Colonic mucosa (tissue), 4 donors: Measurements from ENCODE around the gene SLMAP. TPM values are rescaled to one million over a fixed set of nuclear protein-coding genes. Genes with fewer than 3 reads are reported as not detected.

Source experiments
- DNase-seq: peaks from one replicate; pipeline ENCODE4 v3.0.0-alpha.2; 2020
- H3K27ac ChIP-seq: fragments of 200-600 bp; one replicate; pipeline ENCODE4 v1.8.0; 2021
- H3K27me3 ChIP-seq: fragments of 200-600 bp; one replicate; pipeline ENCODE4 v1.8.0; 2021
- H3K36me3 ChIP-seq: fragments of 200-600 bp; one replicate; pipeline ENCODE4 v1.8.0; 2021
- H3K4me1 ChIP-seq: fragments of 200-600 bp; one replicate; pipeline ENCODE4 v1.8.0; 2021; ENCODE audit warnings: mild to moderate bottlenecking
- H3K4me3 ChIP-seq: fragments of 200-600 bp; one replicate; pipeline ENCODE4 v1.8.0; 2021
- H3K9ac ChIP-seq, 2 donors: one replicate each; pipeline ENCODE4 v1.7.0; 2013; ENCODE audit warnings: control low read depth in 2 of 2, low read depth in 2 of 2, low read length in 2 of 2
- H3K9me3 ChIP-seq: fragments of 200-600 bp; one replicate; pipeline ENCODE4 v1.8.0; 2021
- intact Hi-C: fragments of 100-400 bp; cut with DNase I; formaldehyde crosslinking; loops from one replicate; pipeline ENCODE4 v1.14.1; 2022
- total RNA-seq, 2 donors: library from RNA; stranded (reverse); fragmentation: NEBNext Ultra II Directional in 1 of 2; extraction: Animal tissue kit (Norgen Biotek cat#: 25700) in 1 of 2; gene quantifications; one replicate each; pipeline ENCODE4 v1.2.1, GENCODE V29; 2021
- TF ChIP-seq, protein P1 (sequence below): fragments of 200-600 bp; IDR thresholded peaks from one replicate; pipeline ENCODE4 v1.8.0; 2022; ENCODE audit warnings: antibody characterized with exemption, mild to moderate bottlenecking
- donor health status: healthy.
- donor health status: DM: no; HTN: no; CAD: no.
- donor health status: DM: no; HTN: no; CAD: no.

Gene SLMAP
- total RNA-seq, 2 donors from 2014 or later = 81.1 to 124 TPM

DNA sequence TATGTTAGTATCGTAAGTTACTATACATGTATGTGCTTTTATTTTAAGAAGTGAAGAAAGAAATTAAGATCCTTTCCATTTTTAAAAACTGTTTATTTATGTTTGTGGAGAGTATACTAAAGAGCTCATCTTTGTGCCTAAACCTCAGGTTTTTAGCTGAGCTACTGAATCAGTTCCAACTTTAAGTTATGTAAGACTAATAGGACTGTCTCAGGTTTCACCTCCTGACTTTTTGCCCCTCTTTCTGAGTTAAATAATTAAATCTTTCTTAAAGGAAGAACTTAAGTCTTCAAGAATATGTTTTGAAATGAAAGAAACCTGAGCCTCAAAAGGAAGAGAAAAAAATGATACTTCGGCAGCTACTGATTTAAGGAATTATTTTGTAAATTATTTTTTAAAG lies 2.6 kb downstream of the SLMAP start:
- Histone ChIP-seq H3K27me3 (no peaks in the 10 kb centered on the region), H3K9me3 (no peaks in the 10 kb centered on the region), H3K4me1 (peaks cover 9% of the 10 kb centered on the region), H3K4me3 (no peak overlapping the region), H3K27ac (no peak overlapping the region), H3K36me3 (no peaks in the 10 kb centered on the region), H3K9ac (no peak overlapping the region)
- TF ChIP-seq, protein P1, sequence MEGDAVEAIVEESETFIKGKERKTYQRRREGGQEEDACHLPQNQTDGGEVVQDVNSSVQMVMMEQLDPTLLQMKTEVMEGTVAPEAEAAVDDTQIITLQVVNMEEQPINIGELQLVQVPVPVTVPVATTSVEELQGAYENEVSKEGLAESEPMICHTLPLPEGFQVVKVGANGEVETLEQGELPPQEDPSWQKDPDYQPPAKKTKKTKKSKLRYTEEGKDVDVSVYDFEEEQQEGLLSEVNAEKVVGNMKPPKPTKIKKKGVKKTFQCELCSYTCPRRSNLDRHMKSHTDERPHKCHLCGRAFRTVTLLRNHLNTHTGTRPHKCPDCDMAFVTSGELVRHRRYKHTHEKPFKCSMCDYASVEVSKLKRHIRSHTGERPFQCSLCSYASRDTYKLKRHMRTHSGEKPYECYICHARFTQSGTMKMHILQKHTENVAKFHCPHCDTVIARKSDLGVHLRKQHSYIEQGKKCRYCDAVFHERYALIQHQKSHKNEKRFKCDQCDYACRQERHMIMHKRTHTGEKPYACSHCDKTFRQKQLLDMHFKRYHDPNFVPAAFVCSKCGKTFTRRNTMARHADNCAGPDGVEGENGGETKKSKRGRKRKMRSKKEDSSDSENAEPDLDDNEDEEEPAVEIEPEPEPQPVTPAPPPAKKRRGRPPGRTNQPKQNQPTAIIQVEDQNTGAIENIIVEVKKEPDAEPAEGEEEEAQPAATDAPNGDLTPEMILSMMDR = no peak
- intact Hi-C loops = loop anchor here (10.0 kb wide), 1 partner anchor 164 kb away; the partner anchor contains the start of gene ARF4
- DNase-seq = no peak

DNA sequence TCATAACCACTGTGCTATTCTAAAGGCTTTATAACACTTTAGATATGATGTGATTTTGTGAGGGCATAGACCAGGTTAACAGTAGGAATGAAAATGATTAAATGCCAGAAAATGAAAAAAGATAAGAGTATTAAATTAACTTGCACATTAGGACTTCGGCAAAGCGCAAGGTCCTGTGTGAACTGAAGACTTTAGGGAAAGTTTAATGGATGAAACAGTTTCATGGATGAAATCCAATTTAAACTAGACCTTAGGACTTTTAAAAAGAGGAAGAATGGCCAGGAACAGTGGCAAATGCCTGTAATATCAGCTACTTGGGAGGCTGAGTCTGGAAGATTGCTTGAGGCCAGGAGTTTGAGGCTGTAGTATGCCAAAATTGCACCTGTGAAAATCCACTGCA lies 8.7 kb downstream of the SLMAP start:
- TF ChIP-seq, protein P1 = no peak
- Histone ChIP-seq H3K36me3 (no peaks in the 10 kb centered on the region), H3K9ac (no peak overlapping the region), H3K4me1 (peaks cover 3% of the 10 kb centered on the region), H3K27ac (no peak overlapping the region), H3K4me3 (no peak overlapping the region), H3K27me3 (no peaks in the 10 kb centered on the region), H3K9me3 (no peaks in the 10 kb centered on the region)
- intact Hi-C loops = no loop called here
- no peak for DNase-seq

DNA sequence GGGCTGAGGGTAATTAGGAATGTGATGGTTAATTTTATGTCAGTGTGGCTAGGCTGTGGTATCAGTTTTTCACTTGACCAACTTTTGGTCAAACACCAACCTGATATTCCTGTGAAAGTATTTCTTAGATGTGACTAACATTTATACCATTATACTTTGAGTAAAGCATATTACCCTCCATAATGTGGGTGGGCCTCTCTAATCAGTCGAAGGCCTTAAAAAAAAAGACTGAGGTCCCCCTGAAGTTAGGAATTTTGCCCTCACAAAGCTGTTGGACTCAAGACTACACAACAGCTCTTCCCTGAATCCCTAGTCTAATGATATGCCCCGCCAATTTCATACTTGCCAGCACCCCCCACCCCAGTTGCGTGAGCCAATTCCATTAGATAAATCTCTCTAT lies 12.5 kb downstream of the SLMAP start:
- TF ChIP-seq, protein P1 = no peak
- no peaks in the 10 kb centered on the region for H3K27me3 ChIP-seq
- no peak for DNase-seq
- H3K4me1 ChIP-seq = no peaks in the 10 kb centered on the region
- no peaks in the 10 kb centered on the region for H3K9me3 ChIP-seq
- H3K9ac ChIP-seq = no peak overlapping the region
- no peak overlapping the region for H3K4me3 ChIP-seq
- intact Hi-C loops = no loop called here
- H3K36me3 ChIP-seq = no peaks in the 10 kb centered on the region
- no peak overlapping the region for H3K27ac ChIP-seq

GRCh38 chr3:57770009-57770827 lies 14.1 kb downstream of the SLMAP start:
- Histone ChIP-seq H3K36me3 (no peaks in the 10 kb centered on the region), H3K27me3 (no peaks in the 10 kb centered on the region), H3K9me3 (no peaks in the 10 kb centered on the region), H3K27ac (no peak overlapping the region), H3K4me1 (no peaks in the 10 kb centered on the region), H3K9ac (no peak overlapping the region), H3K4me3 (no peak overlapping the region)
- intact Hi-C loops = no loop called here
- TF ChIP-seq, protein P1 = no peak
- DNase-seq = no peak

GRCh38 chr3:57772251-57772650 lies 16.1 kb downstream of the SLMAP start:
- no peaks in the 10 kb centered on the region for H3K36me3 ChIP-seq
- H3K9me3 ChIP-seq = no peaks in the 10 kb centered on the region
- H3K4me3 ChIP-seq = no peak overlapping the region
- TF ChIP-seq, protein P1 = no peak
- no peaks in the 10 kb centered on the region for H3K4me1 ChIP-seq
- no peaks in the 10 kb centered on the region for H3K27me3 ChIP-seq
- no peak overlapping the region for H3K27ac ChIP-seq
- intact Hi-C loops = no loop called here
- no peak for DNase-seq
- no peak overlapping the region for H3K9ac ChIP-seq
